ENCODE data around the gene ZNF496.
"Not testable (repeated sequence)": the region's sequence is repeated elsewhere in the genome, so short reads cannot be mapped to it uniquely, and the experiment has no call there.

The ZNF496 gene

DNA sequence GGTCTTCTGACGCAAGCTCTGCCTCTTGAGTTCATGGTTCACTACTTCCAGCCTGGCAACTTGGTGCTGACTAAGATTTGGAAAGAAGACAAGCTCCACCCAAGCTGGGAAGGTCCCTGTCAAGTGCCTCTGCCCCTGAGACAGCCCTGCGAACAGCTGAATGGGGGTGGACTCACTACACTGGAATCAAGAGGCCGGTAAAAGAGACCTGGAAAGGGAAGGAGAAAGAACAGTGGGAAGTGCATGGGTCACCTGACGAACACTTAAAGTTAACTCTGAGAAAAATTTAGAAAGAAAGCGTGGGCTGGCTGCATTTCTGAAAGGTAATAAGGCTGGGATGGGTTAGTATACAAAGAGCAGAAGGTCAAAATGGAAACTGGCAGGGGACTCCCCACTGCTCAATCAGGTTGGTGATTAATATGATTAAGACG lies 26.1 kb upstream of the ZNF496 start:
- H3K4me3 ChIP-seq (ENCODE audit: low read depth, low read length): no peak overlapping the region
- H3K4me1 ChIP-seq (ENCODE audit: control insufficient read depth, insufficient read depth, low read length): peaks cover 20% of the 10 kb centered on the region
- no peak overlapping the region for H3K9ac ChIP-seq (ENCODE audit: low read length)
- H3K27ac ChIP-seq (ENCODE audit: low read depth, low read length): no peak overlapping the region
- H3K36me3 ChIP-seq (ENCODE audit: control insufficient read depth, insufficient read depth, low read length): no peaks in the 10 kb centered on the region
- peaks cover 12% of the 10 kb centered on the region for H3K9me3 ChIP-seq (ENCODE audit: control insufficient read depth, insufficient read depth, low read depth, low read length)
- H3K27me3 ChIP-seq (ENCODE audit: control insufficient read depth, insufficient read depth, low read length): no peaks in the 10 kb centered on the region

GRCh38 chr1:247357052-247357780 lies 25.5 kb upstream of the ZNF496 start:
- no peaks in the 10 kb centered on the region for H3K27me3 ChIP-seq (ENCODE audit: control insufficient read depth, insufficient read depth, low read length)
- peaks cover 20% of the 10 kb centered on the region for H3K4me1 ChIP-seq (ENCODE audit: control insufficient read depth, insufficient read depth, low read length)
- no peak overlapping the region for H3K27ac ChIP-seq (ENCODE audit: low read depth, low read length)
- H3K4me3 ChIP-seq (ENCODE audit: low read depth, low read length): no peak overlapping the region
- no peaks in the 10 kb centered on the region for H3K36me3 ChIP-seq (ENCODE audit: control insufficient read depth, insufficient read depth, low read length)
- no peak overlapping the region for H3K9ac ChIP-seq (ENCODE audit: low read length)
- peaks cover 12% of the 10 kb centered on the region for H3K9me3 ChIP-seq (ENCODE audit: control insufficient read depth, insufficient read depth, low read depth, low read length)

- H3K4me1 ChIP-seq (ENCODE audit: control insufficient read depth, insufficient read depth, low read length): peaks cover 12% of the 10 kb centered on the region; the same call in 1 of the 2 replicates
- H3K9ac ChIP-seq (ENCODE audit: low read length); H3K4me3 ChIP-seq (ENCODE audit: low read depth, low read length); H3K27me3 ChIP-seq (ENCODE audit: control insufficient read depth, insufficient read depth, low read length); H3K36me3 ChIP-seq (ENCODE audit: control insufficient read depth, insufficient read depth, low read length); H3K27ac ChIP-seq (ENCODE audit: low read depth, low read length): not testable (repeated sequence)
- peaks cover 12% of the 10 kb centered on the region for H3K9me3 ChIP-seq (ENCODE audit: control insufficient read depth, insufficient read depth, low read depth, low read length)
These were observed 23.5 kb upstream of the ZNF496 start for GRCh38 chr1:247355160-247355559.

DNA sequence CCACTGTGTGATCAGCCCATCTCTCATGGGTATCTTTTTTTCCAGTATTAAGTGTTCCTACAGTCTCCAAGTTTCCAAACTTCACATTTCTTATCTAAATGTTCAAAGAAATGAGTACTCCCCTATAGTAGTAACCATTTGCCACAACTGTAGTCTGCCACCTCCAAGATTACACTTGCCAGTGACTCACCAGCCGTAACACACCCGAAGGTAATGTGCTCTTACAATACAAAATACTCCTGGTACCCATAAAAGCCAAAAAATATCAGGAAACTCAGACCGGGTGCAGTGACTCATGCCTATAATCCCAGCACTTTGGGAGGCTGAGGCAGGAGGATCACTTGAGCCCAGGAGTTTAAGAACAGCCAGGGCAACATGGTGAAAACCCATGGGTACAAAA lies 20.5 kb upstream of the ZNF496 start:
- H3K27ac ChIP-seq (ENCODE audit: low read depth, low read length): no peak overlapping the region
- H3K27me3 ChIP-seq (ENCODE audit: control insufficient read depth, insufficient read depth, low read length): no peaks in the 10 kb centered on the region
- H3K9ac ChIP-seq (ENCODE audit: low read length): no peak overlapping the region
- H3K4me1 ChIP-seq (ENCODE audit: control insufficient read depth, insufficient read depth, low read length): peaks cover 4% of the 10 kb centered on the region; the same call in 1 of the 2 replicates
- H3K9me3 ChIP-seq (ENCODE audit: control insufficient read depth, insufficient read depth, low read depth, low read length): peaks cover 12% of the 10 kb centered on the region
- H3K4me3 ChIP-seq (ENCODE audit: low read depth, low read length): no peak overlapping the region
- no peaks in the 10 kb centered on the region; the same call in 1 of the 2 replicates for H3K36me3 ChIP-seq (ENCODE audit: control insufficient read depth, insufficient read depth, low read length)

GRCh38 chr1:247350587-247350986 lies 18.9 kb upstream of the ZNF496 start:
- H3K4me1 ChIP-seq (ENCODE audit: control insufficient read depth, insufficient read depth, low read length): no peaks in the 10 kb centered on the region
- H3K27ac ChIP-seq (ENCODE audit: low read depth, low read length): no peak overlapping the region
- no peak overlapping the region for H3K9ac ChIP-seq (ENCODE audit: low read length)
- H3K27me3 ChIP-seq (ENCODE audit: control insufficient read depth, insufficient read depth, low read length): no peaks in the 10 kb centered on the region
- H3K4me3 ChIP-seq (ENCODE audit: low read depth, low read length): no peak overlapping the region
- H3K9me3 ChIP-seq (ENCODE audit: control insufficient read depth, insufficient read depth, low read depth, low read length): peaks cover 6% of the 10 kb centered on the region; the same call in 1 of the 2 replicates
- no peaks in the 10 kb centered on the region; the same call in 1 of the 2 replicates for H3K36me3 ChIP-seq (ENCODE audit: control insufficient read depth, insufficient read depth, low read length)

GRCh38 chr1:247347477-247348222 lies 16.0 kb upstream of the ZNF496 start:
- no peak overlapping the region for H3K9ac ChIP-seq (ENCODE audit: low read length)
- no peaks in the 10 kb centered on the region; the same call in 1 of the 2 replicates for H3K36me3 ChIP-seq (ENCODE audit: control insufficient read depth, insufficient read depth, low read length)
- no peaks in the 10 kb centered on the region; the same call in 1 of the 2 replicates for H3K4me1 ChIP-seq (ENCODE audit: control insufficient read depth, insufficient read depth, low read length)
- peak overlapping the region; percentile 40; the same call in 1 of the 2 replicates for H3K4me3 ChIP-seq (ENCODE audit: low read depth, low read length)
- H3K9me3 ChIP-seq (ENCODE audit: control insufficient read depth, insufficient read depth, low read depth, low read length): no peaks in the 10 kb centered on the region
- no peaks in the 10 kb centered on the region for H3K27me3 ChIP-seq (ENCODE audit: control insufficient read depth, insufficient read depth, low read length)
- H3K27ac ChIP-seq (ENCODE audit: low read depth, low read length): no peak overlapping the region

DNA sequence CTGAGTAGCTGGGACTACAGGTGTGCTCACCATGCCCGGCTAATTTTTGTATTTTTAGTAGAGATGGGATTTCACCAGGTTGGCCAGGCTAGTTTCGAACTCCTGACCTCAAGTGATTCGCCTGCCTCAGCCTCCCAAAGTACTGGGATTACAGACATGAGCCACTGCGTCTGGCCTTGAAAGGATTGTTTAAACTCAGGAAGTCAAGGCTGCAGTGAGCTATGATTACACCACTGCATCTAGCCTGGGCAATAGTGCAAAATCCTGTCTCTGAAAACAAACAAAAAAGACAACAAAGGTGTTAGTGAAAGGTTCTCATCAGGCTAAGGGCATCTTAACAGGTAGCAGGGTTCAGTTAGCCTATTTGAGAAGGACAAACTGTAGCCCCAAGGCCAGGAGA lies 14.2 kb upstream of the ZNF496 start:
- H3K4me3 ChIP-seq (ENCODE audit: low read depth, low read length): no peak overlapping the region
- peaks cover 11% of the 10 kb centered on the region for H3K36me3 ChIP-seq (ENCODE audit: control insufficient read depth, insufficient read depth, low read length)
- H3K27ac ChIP-seq (ENCODE audit: low read depth, low read length): no peak overlapping the region
- H3K9me3 ChIP-seq (ENCODE audit: control insufficient read depth, insufficient read depth, low read depth, low read length): no peaks in the 10 kb centered on the region
- H3K4me1 ChIP-seq (ENCODE audit: control insufficient read depth, insufficient read depth, low read length): no peaks in the 10 kb centered on the region; the same call in 1 of the 2 replicates
- no peak overlapping the region for H3K9ac ChIP-seq (ENCODE audit: low read length)
- H3K27me3 ChIP-seq (ENCODE audit: control insufficient read depth, insufficient read depth, low read length): no peaks in the 10 kb centered on the region

DNA sequence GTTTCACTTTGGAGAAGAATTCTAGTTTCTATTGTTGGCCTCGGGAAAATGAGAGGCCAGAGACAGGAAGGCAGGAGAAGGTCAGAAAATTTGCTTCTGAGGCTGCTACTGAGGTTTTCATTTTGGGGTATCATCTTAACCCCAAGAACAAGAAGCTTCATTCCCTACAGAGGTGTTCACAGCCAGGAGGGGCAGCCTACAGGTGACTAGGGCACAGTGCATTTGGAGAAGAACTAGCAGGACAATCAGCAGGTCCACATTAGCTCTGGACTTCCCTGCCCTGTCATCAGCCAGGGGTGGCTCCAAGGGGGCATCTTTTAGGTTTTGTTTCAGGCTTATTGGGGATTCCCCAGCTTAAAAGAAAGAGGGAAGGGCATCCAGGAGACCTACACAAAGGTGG lies 12.1 kb upstream of the ZNF496 start:
- no peak overlapping the region for H3K27ac ChIP-seq (ENCODE audit: low read depth, low read length)
- no peak overlapping the region for H3K9ac ChIP-seq (ENCODE audit: low read length)
- H3K9me3 ChIP-seq (ENCODE audit: control insufficient read depth, insufficient read depth, low read depth, low read length): no peaks in the 10 kb centered on the region
- H3K27me3 ChIP-seq (ENCODE audit: control insufficient read depth, insufficient read depth, low read length): no peaks in the 10 kb centered on the region
- H3K4me1 ChIP-seq (ENCODE audit: control insufficient read depth, insufficient read depth, low read length): no peaks in the 10 kb centered on the region; the same call in 1 of the 2 replicates
- no peak overlapping the region for H3K4me3 ChIP-seq (ENCODE audit: low read depth, low read length)
- H3K36me3 ChIP-seq (ENCODE audit: control insufficient read depth, insufficient read depth, low read length): peaks cover 32% of the 10 kb centered on the region

DNA sequence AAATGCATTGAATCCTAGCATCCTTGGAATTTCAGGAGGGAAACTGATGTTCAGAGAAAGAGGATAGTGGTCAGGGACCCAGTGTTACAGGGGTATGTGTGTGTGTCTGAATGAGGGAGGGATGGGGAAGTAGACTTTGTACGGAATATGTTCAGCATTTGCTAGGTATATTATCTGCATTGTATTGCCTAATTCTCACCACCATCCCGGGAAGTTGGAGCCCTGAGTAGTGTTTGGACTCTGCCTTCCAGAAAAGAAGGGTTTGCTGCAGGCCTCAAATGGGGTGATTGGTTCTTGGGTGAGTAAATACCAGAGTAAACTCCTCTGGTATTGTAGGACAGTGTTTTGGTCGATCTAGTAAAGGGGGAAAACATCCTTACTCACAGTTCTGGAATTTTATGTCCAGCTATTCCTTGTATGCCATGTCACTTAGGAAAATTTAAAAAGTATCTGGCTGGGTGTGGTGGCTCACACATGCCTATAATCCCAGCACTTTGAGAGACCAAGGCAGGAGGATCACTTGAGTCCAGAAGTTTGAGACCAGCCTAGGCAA lies 7.1 kb upstream of the ZNF496 start:
- Histone ChIP-seq H3K27me3 (ENCODE audit: control insufficient read depth, insufficient read depth, low read length) (no peaks in the 10 kb centered on the region), H3K4me1 (ENCODE audit: control insufficient read depth, insufficient read depth, low read length) (peaks cover 42% of the 10 kb centered on the region), H3K9ac (ENCODE audit: low read length) (no peak overlapping the region), H3K9me3 (ENCODE audit: control insufficient read depth, insufficient read depth, low read depth, low read length) (no peaks in the 10 kb centered on the region), H3K4me3 (ENCODE audit: low read depth, low read length) (no peak overlapping the region), H3K27ac (ENCODE audit: low read depth, low read length) (no peak overlapping the region), H3K36me3 (ENCODE audit: control insufficient read depth, insufficient read depth, low read length) (peaks cover 53% of the 10 kb centered on the region)

DNA sequence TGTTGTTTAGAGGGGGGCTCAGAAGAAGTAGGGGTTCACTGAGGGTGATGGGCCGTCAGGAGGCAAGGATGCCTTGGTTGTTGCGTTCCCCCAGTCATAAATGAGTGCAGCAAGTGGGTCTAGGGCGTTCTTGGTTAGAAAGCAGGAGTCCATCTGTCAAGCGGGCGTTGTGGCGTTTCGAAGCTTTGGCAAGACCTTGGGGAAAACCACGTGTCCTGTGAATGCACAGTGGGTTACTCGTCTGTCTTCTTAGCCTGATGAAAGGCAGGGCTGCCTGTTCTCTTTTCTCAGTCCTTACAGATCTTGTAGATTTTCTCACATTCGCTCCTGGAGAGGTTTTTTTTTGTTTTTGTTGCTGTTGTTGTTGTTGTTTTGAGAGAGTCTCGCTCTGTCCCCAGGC lies 6.3 kb upstream of the ZNF496 start:
- Histone ChIP-seq H3K36me3 (ENCODE audit: control insufficient read depth, insufficient read depth, low read length) (peaks cover 55% of the 10 kb centered on the region), H3K4me1 (ENCODE audit: control insufficient read depth, insufficient read depth, low read length) (peaks cover 51% of the 10 kb centered on the region), H3K9me3 (ENCODE audit: control insufficient read depth, insufficient read depth, low read depth, low read length) (no peaks in the 10 kb centered on the region), H3K9ac (ENCODE audit: low read length) (no peak overlapping the region), H3K4me3 (ENCODE audit: low read depth, low read length) (no peak overlapping the region), H3K27ac (ENCODE audit: low read depth, low read length) (no peak overlapping the region), H3K27me3 (ENCODE audit: control insufficient read depth, insufficient read depth, low read length) (no peaks in the 10 kb centered on the region)

DNA sequence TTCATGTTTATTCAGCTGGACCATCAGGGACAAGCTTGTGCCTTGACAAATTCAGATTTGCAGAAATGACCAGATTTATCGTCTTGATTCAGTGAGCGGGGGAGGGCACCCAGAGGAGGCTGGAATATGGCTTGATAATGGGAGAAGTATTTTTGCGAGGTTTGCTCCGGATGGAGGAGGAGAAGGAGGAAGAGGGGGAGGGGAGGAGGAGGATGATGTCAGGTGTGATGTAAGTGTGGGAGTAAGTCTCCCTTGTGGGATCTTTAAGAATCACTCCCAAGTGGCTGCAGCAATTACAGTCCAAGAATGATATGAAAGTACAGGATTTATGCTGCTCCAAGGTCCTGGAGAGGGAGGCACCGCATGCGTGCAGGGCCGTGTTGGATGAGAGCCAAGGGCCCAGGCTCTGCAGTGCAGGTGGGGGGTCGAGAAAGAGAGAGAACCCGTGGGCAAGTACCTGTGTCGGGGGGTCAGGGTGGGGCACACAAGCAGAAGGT lies 5.6 kb upstream of the ZNF496 start:
- H3K27ac ChIP-seq (ENCODE audit: low read depth, low read length): no peak overlapping the region

More for the DNA sequence above, 5.6 kb upstream of the ZNF496 start:
- Histone ChIP-seq H3K27me3 (ENCODE audit: control insufficient read depth, insufficient read depth, low read length) (no peaks in the 10 kb centered on the region), H3K4me3 (ENCODE audit: low read depth, low read length) (no peak overlapping the region), H3K4me1 (ENCODE audit: control insufficient read depth, insufficient read depth, low read length) (peaks cover 52% of the 10 kb centered on the region), H3K9me3 (ENCODE audit: control insufficient read depth, insufficient read depth, low read depth, low read length) (no peaks in the 10 kb centered on the region), H3K36me3 (ENCODE audit: control insufficient read depth, insufficient read depth, low read length) (peaks cover 55% of the 10 kb centered on the region), H3K9ac (ENCODE audit: low read length) (no peak overlapping the region)
